ENCODE results near the gene NSUN7.

DNA sequence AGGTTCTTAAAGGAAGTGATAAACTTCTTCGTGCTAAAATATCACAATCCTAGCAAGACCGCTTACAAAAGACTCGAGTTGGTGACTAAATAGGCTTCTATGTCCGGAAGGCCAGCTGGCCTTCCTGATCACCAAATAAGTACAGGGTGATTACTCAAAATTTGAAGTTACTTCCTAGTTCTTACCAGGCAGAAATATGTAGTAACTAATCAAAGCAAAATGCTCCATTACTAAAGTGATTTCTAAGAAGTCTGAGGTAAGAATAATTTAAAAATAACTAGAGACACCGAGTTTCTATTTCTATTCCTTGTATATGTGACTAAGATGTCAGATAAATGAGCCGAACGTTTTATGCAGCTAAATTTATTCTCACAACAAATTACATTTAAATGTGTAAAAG is 62.2 kb downstream of the NSUN7 start:
- no peak for TF ChIP-seq EZH2phosphoT487 (IDR thresholded peaks at IDR 0.05; ENCODE audit: borderline replicate concordance, low read length)
- TF ChIP-seq EZH2 (IDR thresholded peaks at IDR 0.05; ENCODE audit: low read length, unreplicated experiment), result no peak
- TF ChIP-seq, protein P1, sequence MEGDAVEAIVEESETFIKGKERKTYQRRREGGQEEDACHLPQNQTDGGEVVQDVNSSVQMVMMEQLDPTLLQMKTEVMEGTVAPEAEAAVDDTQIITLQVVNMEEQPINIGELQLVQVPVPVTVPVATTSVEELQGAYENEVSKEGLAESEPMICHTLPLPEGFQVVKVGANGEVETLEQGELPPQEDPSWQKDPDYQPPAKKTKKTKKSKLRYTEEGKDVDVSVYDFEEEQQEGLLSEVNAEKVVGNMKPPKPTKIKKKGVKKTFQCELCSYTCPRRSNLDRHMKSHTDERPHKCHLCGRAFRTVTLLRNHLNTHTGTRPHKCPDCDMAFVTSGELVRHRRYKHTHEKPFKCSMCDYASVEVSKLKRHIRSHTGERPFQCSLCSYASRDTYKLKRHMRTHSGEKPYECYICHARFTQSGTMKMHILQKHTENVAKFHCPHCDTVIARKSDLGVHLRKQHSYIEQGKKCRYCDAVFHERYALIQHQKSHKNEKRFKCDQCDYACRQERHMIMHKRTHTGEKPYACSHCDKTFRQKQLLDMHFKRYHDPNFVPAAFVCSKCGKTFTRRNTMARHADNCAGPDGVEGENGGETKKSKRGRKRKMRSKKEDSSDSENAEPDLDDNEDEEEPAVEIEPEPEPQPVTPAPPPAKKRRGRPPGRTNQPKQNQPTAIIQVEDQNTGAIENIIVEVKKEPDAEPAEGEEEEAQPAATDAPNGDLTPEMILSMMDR (conservative IDR thresholded peaks at IDR 0.05; ENCODE audit: low read depth, low read length), result no peak

Measured in PC-3 (cell line).